Heart left ventricle (tissue), 16 donors: ENCODE results near the gene POLR1D. TPM values are rescaled to one million over a fixed set of nuclear protein-coding genes. Genes with fewer than 3 reads are reported as not detected.

Source experiments
- ATAC-seq, 4 donors: fragments of 200-7000 bp; cut with Tn5 transposase; one replicate each; pipeline ENCODE4 v1.9.1; 2020 to 2022; ENCODE audit warnings: moderate library complexity in 4 of 4, mild to moderate bottlenecking in 3 of 4, moderate number of reproducible peaks in 1 of 4
- DNase-seq, 5 donors: peaks; one replicate each; pipeline ENCODE4 v3.0.0-alpha.2; 2020
- H3K27ac ChIP-seq, 12 donors: fragments of 200-600 bp; sonication (generic) in 4 of 12; one replicate each; pipeline versions ENCODE4 v1.5.0 to v1.8.0; 2016 to 2022; ENCODE audit warnings: mild to moderate bottlenecking in 2 of 12
- H3K27me3 ChIP-seq, 9 donors: fragments of 200-600 bp; sonication (generic) in 2 of 9; one replicate each; pipeline versions ENCODE4 v1.5.1 to v1.8.0; 2016 to 2022; ENCODE audit warnings: mild to moderate bottlenecking in 3 of 9
- H3K36me3 ChIP-seq, 9 donors: fragments of 200-600 bp; sonication (generic) in 2 of 9; one replicate each; pipeline versions ENCODE4 v1.5.0 to v1.8.0; 2018 to 2022; ENCODE audit warnings: mild to moderate bottlenecking in 2 of 9
- H3K4me1 ChIP-seq, 12 donors: fragments of 200-600 bp; sonication (generic) in 4 of 12; one replicate each; pipeline versions ENCODE4 v1.5.0 to v1.8.0; 2016 to 2022; ENCODE audit warnings: mild to moderate bottlenecking in 3 of 12
- H3K4me3 ChIP-seq, 12 donors: fragments of 200-600 bp; sonication (generic) in 4 of 12; one replicate each; pipeline versions ENCODE4 v1.5.0 to v1.8.0; 2017 to 2022; ENCODE audit warnings: mild to moderate bottlenecking in 9 of 12, moderate library complexity in 4 of 12
- H3K9me3 ChIP-seq, 12 donors: fragments of 200-600 bp; sonication (generic) in 4 of 12; one replicate each; pipeline versions ENCODE4 v1.5.0 to v1.8.0; 2016 to 2022; ENCODE audit warnings: mild to moderate bottlenecking in 1 of 12
- CTCF ChIP-seq, 12 donors: fragments of 200-600 bp; sonication (generic) in 4 of 12; IDR thresholded peaks; one replicate each; pipeline versions ENCODE4 v1.5.0 to v1.8.0; 2018 to 2022; ENCODE audit warnings: antibody characterized with exemption in 12 of 12, mild to moderate bottlenecking in 5 of 12
- POLR2A ChIP-seq, 2 donors: fragments of 450-650 bp; IDR thresholded peaks; one replicate each; pipeline ENCODE4 v1.6.1; 2017; ENCODE audit warnings: antibody characterized with exemption in 2 of 2, mild to moderate bottlenecking in 2 of 2, moderate library complexity in 2 of 2
- WGBS, 4 donors: extraction: QIAGEN DNeasy Blood & Tissue Kit in 2 of 4; methylation state at CpG; one replicate each; pipeline versions ENCODE4 v1.1.5 to v1.1.7; 2013 to 2018; 5-methylcytosine and 5-hydroxymethylcytosine counted together
- intact Hi-C, 10 donors: fragments of 100-400 bp; cut with DNase I; formaldehyde crosslinking; loops; one replicate each; pipeline versions ENCODE4 v1.11.1 to v1.14.2; 2022
- polyA plus RNA-seq, 2 donors: library from polyadenylated mRNA; stranded (reverse); fragments of 200-250 nt; gene quantifications; one replicate each; pipeline ENCODE4 v1.2.3, GENCODE V29; 2013
- total RNA-seq, 9 donors: library from RNA; depleted of rRNA in 2 of 9; stranded (reverse); fragments of >200 nt in 2 of 9; fragmentation: NEBNext Ultra II Directional in 3 of 9; extraction: Animal tissue kit (Norgen Biotek cat#: 25700) in 3 of 9; gene quantifications; one replicate each; pipeline versions ENCODE4 v1.1.0 to v1.2.4, GENCODE V29; 2016 to 2023
- donor health status: ischemic (EF 13 %, LVEDD 7.1; RV severe dilation, severe dysfunction).
- donor health status: healthy with polysubstance abuse.
- donor health status: DM: no; HTN: yes; CAD: no.
- donor health status: DM: no; HTN: no; CAD: no.
- donor health status: ischemic (EF 25% LVEDD 6.9; RV normal size, moderate dysfunction).
- donor health status: ischemic (EF 25% LVEDD 5.7; RV mildly dilated, moderate dysfunction).
- donor health status: healthy.
- donor health status: DM: yes; HTN: yes; CAD: no.
- donor health status: ischemic (EF 35%, LVEDD 5.7; RV mildly dilated, moderate dysfunction).
- donor health status: nonischemic (EF 11% LVEDD 7.7; RV severe dilation, severe dysfunction).
- donor health status: DM: yes; HTN: yes; CAD: no.
- donor health status: PGD.
- donor health status: ischemic (EF 29% LVEDD 5.4; RV normal size, mild dysfunction).
- donor health status: nonischemic (EF 23%, LVEDD 6.1; RV moderate dilation, normal function).

Gene POLR1D
- total and polyA plus RNA-seq, 11 donors = 68.4 to 152 (median 87.4) TPM

DNA sequence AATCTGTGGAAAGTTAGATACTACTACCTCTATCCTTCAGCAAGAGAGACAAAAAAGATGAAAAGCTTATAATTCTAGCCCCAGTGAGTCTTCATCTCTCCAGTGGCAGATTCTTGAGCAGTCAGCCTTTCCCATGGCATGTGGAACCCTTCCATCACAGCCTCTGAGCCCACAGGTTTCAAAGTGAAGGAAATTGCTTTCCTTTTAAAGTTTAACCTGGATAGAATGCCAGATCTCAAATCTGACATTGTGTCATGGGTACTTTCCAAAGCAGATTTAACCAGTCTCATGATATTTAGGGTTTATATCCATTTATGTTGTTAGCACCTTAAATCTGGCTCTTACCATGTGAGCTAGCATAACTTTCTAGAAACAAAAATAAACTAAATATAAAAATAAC lies 39.3 kb downstream of the POLR1D start:
- ATAC-seq = no peak
- H3K4me1 ChIP-seq = peaks cover 0 to 38% (median 13%) of the 10 kb centered on the region in 12 donors
- no peak for DNase-seq
- H3K9me3 ChIP-seq = no peaks in the 10 kb centered on the region
- intact Hi-C loops = loop anchor here in 5 of 10 donors (5.0 to 10.0 kb wide), 5 partner anchors 39 to 276 kb away; partner anchors contain the start of genes LNX2 (in 1 of the 5) and POLR1D (in 1 of the 5)
- H3K27me3 ChIP-seq = no peaks in the 10 kb centered on the region
- TF ChIP-seq POLR2A (IDR thresholded peaks at IDR 0.05) (no peak), CTCF (IDR thresholded peaks at IDR 0.05) (no peak)
- no peak overlapping the region for H3K27ac ChIP-seq
- no peak overlapping the region for H3K4me3 ChIP-seq
- H3K36me3 ChIP-seq = peaks cover 0 to 12% (median 4%) of the 10 kb centered on the region in 9 donors

GRCh38 chr13:27662738-27663470 lies 41.2 kb downstream of the POLR1D start:
- 58 to 66% (median 62%) methylated on average over 2 of the region's 2 CpGs for WGBS, 4 donors

GRCh38 chr13:27663947-27664346 lies 42.3 kb downstream of the POLR1D start:
- no peaks in the 10 kb centered on the region for H3K9me3 ChIP-seq
- TF ChIP-seq POLR2A (IDR thresholded peaks at IDR 0.05) = no peak
- TF ChIP-seq CTCF (IDR thresholded peaks at IDR 0.05) = peak in 2 of 12 donors; percentile 5 to 24
- DNase-seq = peak in 1 of 5 donors; percentile 37
- intact Hi-C loops = loop anchor here in 5 of 10 donors (5.0 to 10.0 kb wide), 5 partner anchors 42 to 279 kb away; partner anchors contain the start of genes LNX2 (in 1 of the 5) and POLR1D (in 1 of the 5)
- ATAC-seq = peak in 3 of 4 donors; percentile 19 to 71 (median 43)
- 57 to 68% (median 61%) methylated on average over 8 of the region's 8 CpGs for WGBS, 4 donors
- H3K4me3 ChIP-seq = no peak overlapping the region
- H3K27ac ChIP-seq = no peak overlapping the region
- peaks cover 0 to 22% (median 8%) of the 10 kb centered on the region in 9 donors for H3K36me3 ChIP-seq
- peaks cover 0 to 41% (median 6%) of the 10 kb centered on the region in 12 donors for H3K4me1 ChIP-seq
- H3K27me3 ChIP-seq = no peaks in the 10 kb centered on the region

More at GRCh38 chr13:27662738-27663470, 41.2 kb downstream of the POLR1D start:
- TF ChIP-seq POLR2A (IDR thresholded peaks at IDR 0.05) (no peak), CTCF (IDR thresholded peaks at IDR 0.05) (no peak)
- ATAC-seq (peak in 2 of 4 donors; percentile 37 to 52), DNase-seq (no peak)
- intact Hi-C loops = loop anchor here in 5 of 10 donors (5.0 to 10.0 kb wide), 5 partner anchors 41 to 278 kb away; partner anchors contain the start of genes LNX2 (in 1 of the 5) and POLR1D (in 1 of the 5)
- H3K4me1 ChIP-seq = peaks cover 0 to 45% (median 12%) of the 10 kb centered on the region in 12 donors
- no peak overlapping the region for H3K4me3 ChIP-seq
- no peaks in the 10 kb centered on the region for H3K27me3 ChIP-seq
- H3K36me3 ChIP-seq = peaks cover 0 to 24% (median 8%) of the 10 kb centered on the region in 9 donors
- no peak overlapping the region for H3K27ac ChIP-seq
- H3K9me3 ChIP-seq = no peaks in the 10 kb centered on the region

DNA sequence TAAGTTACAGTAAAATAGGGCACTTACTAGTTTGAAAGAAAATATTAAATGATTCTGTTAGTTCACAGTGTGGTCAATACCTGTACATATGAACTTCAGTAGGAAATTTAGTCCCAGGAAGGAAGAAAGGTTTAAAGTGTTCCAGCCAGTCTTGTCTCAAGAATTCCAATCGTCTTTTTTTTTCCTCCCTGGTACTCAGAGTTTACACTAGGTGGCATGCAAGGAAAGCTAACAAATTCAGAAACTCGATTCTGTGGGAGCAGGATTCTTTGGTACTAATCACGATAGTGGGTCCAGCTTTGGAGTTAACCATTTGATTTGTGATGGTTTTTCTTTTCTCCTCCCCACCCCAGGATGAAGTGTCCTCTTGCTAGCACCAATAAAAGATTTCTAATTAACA lies 43.6 kb downstream of the POLR1D start:
- intact Hi-C loops = loop anchor here in 5 of 10 donors (5.0 to 10.0 kb wide), 5 partner anchors 117 to 281 kb away; no protein-coding TSS in a partner anchor

More for the DNA sequence above, 43.6 kb downstream of the POLR1D start:
- no peaks in the 10 kb centered on the region for H3K27me3 ChIP-seq
- no peak for ATAC-seq
- peaks cover 0 to 31% (median 6%) of the 10 kb centered on the region in 12 donors for H3K4me1 ChIP-seq
- no peak for DNase-seq
- H3K27ac ChIP-seq = no peak overlapping the region
- TF ChIP-seq CTCF (IDR thresholded peaks at IDR 0.05) = peak in 10 of 12 donors; percentile 9 to 45 (median 23)
- no peak for TF ChIP-seq POLR2A (IDR thresholded peaks at IDR 0.05)
- H3K9me3 ChIP-seq = no peaks in the 10 kb centered on the region
- 14 to 34% (median 27%) methylated on average over 3 of the region's 3 CpGs for WGBS, 4 donors
- no peak overlapping the region for H3K4me3 ChIP-seq
- H3K36me3 ChIP-seq = peaks cover 0 to 20% (median 8%) of the 10 kb centered on the region in 9 donors
